Fibroblast of lung (primary cell): Measurements from ENCODE around the gene NDUFA11. TPM values are rescaled to one million over a fixed set of nuclear protein-coding genes. Genes with fewer than 3 reads are reported as not detected.

Experiments
- DNase-seq, 2 donors: peaks; one replicate each; pipeline versions ENCODE4 v3.0.0 to v3.0.0-alpha.2; 2010; ENCODE audit warnings: low read depth in 2 of 2
- H2AFZ ChIP-seq: 2 replicates; pipeline ENCODE4 v1.5.1; 2012; ENCODE audit warnings: low read length, control low read depth, inconsistent platforms
- H3K27ac ChIP-seq: 2 replicates; pipeline ENCODE4 v1.5.1; 2011; ENCODE audit warnings: low read length, control low read depth; ENCODE audit not compliant: insufficient read depth
- H3K27me3 ChIP-seq: 2 replicates; pipeline ENCODE4 v1.5.1; 2011; ENCODE audit warnings: mild to moderate bottlenecking, low read length; ENCODE audit not compliant: control insufficient read depth, insufficient read depth
- H3K36me3 ChIP-seq: 2 replicates; pipeline ENCODE4 v1.5.1; 2011; ENCODE audit warnings: low read length; ENCODE audit not compliant: control insufficient read depth, insufficient read depth
- H3K4me1 ChIP-seq: 2 replicates; pipeline ENCODE4 v1.5.1; 2011; ENCODE audit warnings: low read length; ENCODE audit not compliant: control insufficient read depth, insufficient read depth; ENCODE audit errors: extremely low read depth
- H3K4me2 ChIP-seq: 2 replicates; pipeline ENCODE4 v1.5.1; 2011; ENCODE audit warnings: low read length, control low read depth; ENCODE audit not compliant: insufficient read depth; ENCODE audit errors: extremely low read depth
- H3K4me3 ChIP-seq, 4 experiments: fragments of 200-600 bp in 1 of 4; sonication (generic) in 1 of 4; replicated peaks in 1 of 4; 2 replicates each; pipeline ENCODE4 v1.5.1; 2011 to 2016; ENCODE audit warnings: low read length in 4 of 4, low read depth in 3 of 4, mild to moderate bottlenecking in 3 of 4, control low read depth in 2 of 4, inconsistent platforms in 1 of 4, mixed read lengths in 1 of 4; ENCODE audit not compliant: insufficient read depth in 1 of 4; ENCODE audit errors: control extremely low read depth in 1 of 4
- H3K79me2 ChIP-seq: 2 replicates; pipeline ENCODE4 v1.5.1; 2012; ENCODE audit warnings: mild to moderate bottlenecking, low read length, inconsistent platforms; ENCODE audit not compliant: control insufficient read depth, insufficient read depth
- H3K9ac ChIP-seq: 2 replicates; pipeline ENCODE4 v1.5.1; 2011; ENCODE audit warnings: mild to moderate bottlenecking, low read length, control low read depth; ENCODE audit not compliant: insufficient read depth
- H3K9me3 ChIP-seq: 2 replicates; pipeline ENCODE4 v1.5.1; 2012; ENCODE audit warnings: low read depth, low read length; ENCODE audit not compliant: control insufficient read depth, insufficient read depth
- H4K20me1 ChIP-seq: 2 replicates; pipeline ENCODE4 v1.5.1; 2011; ENCODE audit warnings: low read length; ENCODE audit not compliant: control insufficient read depth, insufficient read depth; ENCODE audit errors: extremely low read depth
- CTCF ChIP-seq, 2 donors: IDR thresholded peaks in 1 of 2; conservative IDR thresholded peaks in 1 of 2; 1 replicate in 1 of 2; 2 replicates in 1 of 2; pipeline ENCODE4 v1.5.1; 2011 to 2012; ENCODE audit warnings: low read length in 2 of 2, control low read depth in 1 of 2, inconsistent platforms in 1 of 2, low read depth in 1 of 2, mild to moderate bottlenecking in 1 of 2
- EZH2 ChIP-seq: IDR thresholded peaks from 2 replicates; pipeline ENCODE4 v1.5.1; 2012; ENCODE audit warnings: low read length, control low read depth, mild to moderate bottlenecking; ENCODE audit errors: missing control alignments
- polyA plus RNA-seq, 2 donors: library from polyadenylated mRNA; depleted of rRNA in 1 of 2; stranded (reverse) in 1 of 2; unstranded in 1 of 2; fragments of >200 nt; gene quantifications; 2 replicates each; pipeline ENCODE4 v1.2.1, GENCODE V29; 2011 to 2012; ENCODE audit warnings: missing spikeins in 1 of 2
- total RNA-seq: library from RNA; depleted of rRNA; stranded (reverse); fragments of >200 nt; gene quantifications from 2 replicates; pipeline ENCODE4 v1.2.1, GENCODE V29; 2014

Gene NDUFA11
- total and polyA plus RNA-seq, 2 donors (not counting 1 experiment from before 2014, with no cell fraction given), result 212 to 271 TPM

- Histone ChIP-seq H3K4me3 (peak overlapping the region in 2 of 4 experiments; percentile 13 to 25), H3K36me3 (peaks cover 13% of the 10 kb centered on the region), H3K27me3 (no peaks in the 10 kb centered on the region), H3K27ac (peak overlapping the region; percentile 82), H3K79me2 (peaks cover 14% of the 10 kb centered on the region), H3K9ac (no peak overlapping the region), H2AFZ (no peak overlapping the region), H3K4me2 (peak overlapping the region; percentile 79), H3K4me1 (peaks cover 28% of the 10 kb centered on the region), H4K20me1 (no peaks in the 10 kb centered on the region), H3K9me3 (no peaks in the 10 kb centered on the region)
- peak; percentile 47 to 86 for DNase-seq
- TF ChIP-seq CTCF (conservative IDR thresholded peaks at IDR 0.05 in 1 of 2, IDR thresholded peaks at IDR 0.05 in 1 of 2; ENCODE audit: low read depth in 1 of 2, low read length in 2 of 2) (peak in 1 of 2 donors; percentile 1), EZH2 (no peak)
These were observed 31.3 kb upstream of the NDUFA11 start for GRCh38 chr19:5934774-5935472.

GRCh38 chr19:5934069-5934401 is 30.4 kb upstream of the NDUFA11 start:
- Histone ChIP-seq H3K4me3 (no peak overlapping the region), H4K20me1 (no peaks in the 10 kb centered on the region), H3K27ac (peak overlapping the region; percentile 82), H3K4me1 (peaks cover 28% of the 10 kb centered on the region), H3K4me2 (no peak overlapping the region), H3K36me3 (peaks cover 19% of the 10 kb centered on the region), H3K9me3 (no peaks in the 10 kb centered on the region), H3K9ac (no peak overlapping the region), H2AFZ (no peak overlapping the region), H3K79me2 (peaks cover 14% of the 10 kb centered on the region), H3K27me3 (no peaks in the 10 kb centered on the region)
- TF ChIP-seq EZH2 (no peak), CTCF (conservative IDR thresholded peaks at IDR 0.05 in 1 of 2, IDR thresholded peaks at IDR 0.05 in 1 of 2; ENCODE audit: low read depth in 1 of 2, low read length in 2 of 2) (no peak)
- DNase-seq, result no peak

- Histone ChIP-seq H2AFZ (no peak overlapping the region), H3K36me3 (peaks cover 22% of the 10 kb centered on the region), H3K4me1 (peaks cover 28% of the 10 kb centered on the region), H3K79me2 (peaks cover 14% of the 10 kb centered on the region), H3K9me3 (no peaks in the 10 kb centered on the region), H3K27ac (peak overlapping the region; percentile 82), H3K4me2 (no peak overlapping the region), H3K9ac (no peak overlapping the region), H4K20me1 (no peaks in the 10 kb centered on the region), H3K4me3 (no peak overlapping the region), H3K27me3 (no peaks in the 10 kb centered on the region)
- no peak for DNase-seq
- no peak for TF ChIP-seq CTCF (conservative IDR thresholded peaks at IDR 0.05 in 1 of 2, IDR thresholded peaks at IDR 0.05 in 1 of 2; ENCODE audit: low read depth in 1 of 2, low read length in 2 of 2)
- no peak for TF ChIP-seq EZH2
These were observed 29.9 kb upstream of the NDUFA11 start for GRCh38 chr19:5933391-5934068.
